ENCODE data around the gene HES5.

DNA sequence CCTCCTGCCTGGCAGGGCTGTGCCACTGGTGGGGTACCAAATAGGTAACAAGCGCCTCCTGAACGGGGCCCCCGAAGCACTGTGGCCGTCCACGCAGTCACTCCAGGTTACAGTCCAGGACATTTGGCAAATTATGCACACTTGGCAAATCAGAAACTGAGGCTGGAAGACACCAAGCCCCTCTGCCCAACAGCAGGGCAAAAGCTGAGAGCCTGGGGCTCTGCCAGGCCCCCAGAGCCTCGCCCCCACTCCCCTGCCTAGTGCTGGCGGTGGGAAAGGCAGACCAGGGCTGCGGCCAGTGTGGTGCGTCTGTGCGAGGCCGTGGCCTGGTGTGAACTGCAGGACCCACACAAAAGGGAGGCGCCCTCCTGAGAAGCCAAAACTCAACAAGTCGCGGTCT, 13.1 kb downstream of the HES5 start:
- no peak for TF ChIP-seq POLR2A (IDR thresholded peaks at IDR 0.05)
- TF ChIP-seq, protein P1, sequence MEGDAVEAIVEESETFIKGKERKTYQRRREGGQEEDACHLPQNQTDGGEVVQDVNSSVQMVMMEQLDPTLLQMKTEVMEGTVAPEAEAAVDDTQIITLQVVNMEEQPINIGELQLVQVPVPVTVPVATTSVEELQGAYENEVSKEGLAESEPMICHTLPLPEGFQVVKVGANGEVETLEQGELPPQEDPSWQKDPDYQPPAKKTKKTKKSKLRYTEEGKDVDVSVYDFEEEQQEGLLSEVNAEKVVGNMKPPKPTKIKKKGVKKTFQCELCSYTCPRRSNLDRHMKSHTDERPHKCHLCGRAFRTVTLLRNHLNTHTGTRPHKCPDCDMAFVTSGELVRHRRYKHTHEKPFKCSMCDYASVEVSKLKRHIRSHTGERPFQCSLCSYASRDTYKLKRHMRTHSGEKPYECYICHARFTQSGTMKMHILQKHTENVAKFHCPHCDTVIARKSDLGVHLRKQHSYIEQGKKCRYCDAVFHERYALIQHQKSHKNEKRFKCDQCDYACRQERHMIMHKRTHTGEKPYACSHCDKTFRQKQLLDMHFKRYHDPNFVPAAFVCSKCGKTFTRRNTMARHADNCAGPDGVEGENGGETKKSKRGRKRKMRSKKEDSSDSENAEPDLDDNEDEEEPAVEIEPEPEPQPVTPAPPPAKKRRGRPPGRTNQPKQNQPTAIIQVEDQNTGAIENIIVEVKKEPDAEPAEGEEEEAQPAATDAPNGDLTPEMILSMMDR (IDR thresholded peaks at IDR 0.05): no peak
